Kidney (tissue), 22 donors: Measurements from ENCODE around the gene TRAF3. TPM values are rescaled to one million over a fixed set of nuclear protein-coding genes. Genes with fewer than 3 reads are reported as not detected.

ENCODE experiments used
- DNase-seq, 5 donors: peaks; one replicate each; pipeline ENCODE4 v3.0.0-alpha.2; 2013 to 2020
- FAIRE-seq: peaks from 2 replicates; lab custom pipeline; 2012; peaks lifted over from hg19 to GRCh38; lab: Jason Lieb, UNC
- H3K27ac ChIP-seq, 2 donors: one replicate each; pipeline ENCODE4 v1.7.0; 2013; ENCODE audit warnings: low read depth in 2 of 2, low read length in 2 of 2, inconsistent platforms in 1 of 2
- H3K27me3 ChIP-seq: one replicate; pipeline ENCODE4 v1.7.1; 2013; ENCODE audit warnings: low read length, inconsistent platforms; ENCODE audit not compliant: control insufficient read depth, insufficient read depth
- H3K36me3 ChIP-seq, 3 donors: one replicate each; pipeline versions ENCODE4 v1.7.0 to v1.7.1; 2013; ENCODE audit warnings: low read length in 3 of 3, control low read depth in 1 of 3, inconsistent platforms in 1 of 3; ENCODE audit not compliant: insufficient read depth in 3 of 3, control insufficient read depth in 2 of 3
- H3K4me1 ChIP-seq, 3 donors: one replicate each; pipeline versions ENCODE4 v1.7.0 to v1.7.1; 2013; ENCODE audit warnings: low read length in 3 of 3, inconsistent platforms in 1 of 3, low read depth in 1 of 3; ENCODE audit not compliant: control insufficient read depth in 2 of 3, insufficient read depth in 2 of 3
- H3K4me3 ChIP-seq, 3 donors: one replicate each; pipeline versions ENCODE4 v1.7.0 to v1.8.1; 2013; ENCODE audit warnings: low read length in 3 of 3, control low read depth in 1 of 3, inconsistent platforms in 1 of 3
- H3K9ac ChIP-seq, 3 donors: one replicate each; pipeline versions ENCODE4 v1.7.0 to v1.7.1; 2013; ENCODE audit warnings: low read length in 3 of 3, control low read depth in 1 of 3, inconsistent platforms in 1 of 3
- H3K9me3 ChIP-seq, 3 donors: one replicate each; pipeline versions ENCODE4 v1.7.0 to v1.7.1; 2013; ENCODE audit warnings: low read length in 3 of 3, control low read depth in 1 of 3, inconsistent platforms in 1 of 3; ENCODE audit not compliant: control insufficient read depth in 2 of 3, insufficient read depth in 1 of 3
- CTCF ChIP-seq: IDR thresholded peaks from 3 replicates; pipeline ENCODE4 v1.5.1; 2012; ENCODE audit warnings: mild to moderate bottlenecking, moderate library complexity, borderline replicate concordance; ENCODE audit not compliant: insufficient read depth; ENCODE audit errors: extremely low read depth
- intact Hi-C: fragments of 100-400 bp; cut with DNase I; formaldehyde crosslinking; loops from one replicate; pipeline ENCODE4 v1.11.1; 2022
- long read RNA-seq, 10 donors: library from polyadenylated mRNA in 1 of 10; unstranded in 1 of 10; transcript quantifications; one replicate each; pipeline ENCODE4 v2.0.0 and lab custom pipeline, GENCODE V29; 2021 to 2026
- polyA plus RNA-seq: library from polyadenylated mRNA; stranded (reverse); fragments of 350-450 nt; fragmentation: Illumina TruSeq; extraction: RNeasy Lipid Tissue Mini Kit (QIAGEN cat#74804); gene quantifications from one replicate; pipeline ENCODE4 v1.2.3, GENCODE V29; 2014; ENCODE audit warnings: low read depth, low replicate concordance; ENCODE audit not compliant: insufficient read depth
- total RNA-seq: library from RNA; stranded (reverse); fragmentation: NEBNext Ultra II Directional; extraction: Animal tissue kit (Norgen Biotek cat#: 25700); gene quantifications from one replicate; pipeline ENCODE4 v1.2.1, GENCODE V29; 2021
- donor health status: control.
- donor health status: control.
- donor health status: control.
- donor health status: control.
- donor health status: control.
- donor health status: DM: yes; HTN: yes; CAD: no.
- donor health status: Normal renal cell carcinoma (clear cell type).

TRAF3 gene
- total RNA-seq (35.4 TPM), polyA plus RNA-seq (5.2 TPM)
- long read RNA-seq, donor 1, partial matches to known transcripts: 0 of 1 reads
- long read RNA-seq, donor 1, other reads (novel, unspliced or antisense): 0 of 1 reads
- long read RNA-seq, donor 2, partial matches to known transcripts: 51 of 51 reads
- long read RNA-seq, donor 2, other reads (novel, unspliced or antisense): 0 of 51 reads
- long read RNA-seq, donor 3: 0 reads
- long read RNA-seq, donor 4, partial matches to known transcripts: 0 of 3 reads
- long read RNA-seq, donor 4, other reads (novel, unspliced or antisense): 0 of 3 reads
- long read RNA-seq, donor 5: 0 reads
- long read RNA-seq, donor 6, full-length matches to known transcripts: 1 of 1 reads
- long read RNA-seq, donor 6, partial matches to known transcripts: 0 of 1 reads
- long read RNA-seq, donor 6, other reads (novel, unspliced or antisense): 0 of 1 reads
- long read RNA-seq, donor 7, transcript TRAF3-203 (12 exons, 2,459 nt): major isoform, 7 of 21 reads
- long read RNA-seq, donor 7, partial matches to known transcripts: 0 of 21 reads
- long read RNA-seq, donor 7, other reads (novel, unspliced or antisense): 14 of 21 reads
- long read RNA-seq, donor 8, full-length matches to known transcripts: 1 of 63 reads
- long read RNA-seq, donor 8, partial matches to known transcripts: 62 of 63 reads
- long read RNA-seq, donor 8, other reads (novel, unspliced or antisense): 0 of 63 reads
- long read RNA-seq, donor 9, partial matches to known transcripts: 0 of 1 reads
- long read RNA-seq, donor 9, other reads (novel, unspliced or antisense): 0 of 1 reads
- long read RNA-seq, donor 10, partial matches to known transcripts: 45 of 50 reads
- long read RNA-seq, donor 10, other reads (novel, unspliced or antisense): 5 of 50 reads

- no peak for FAIRE-seq
- intact Hi-C loops: no loop called here
- TF ChIP-seq CTCF: no peak
- H3K4me3 ChIP-seq: peak within 1 kb of the TSS; percentile 68 to 89 (median 69)
- H3K9ac ChIP-seq: peak within 1 kb of the TSS in 2 of 3 donors; percentile 4 to 79
- DNase-seq: peak; percentile 55 to 91 (median 72)
- no peaks in the 10 kb centered on the region for H3K9me3 ChIP-seq
- H3K4me1 ChIP-seq: peaks cover 4 to 10% (median 6%) of the 10 kb centered on the region in 3 donors
- peak within 1 kb of the TSS; percentile 80 to 83 for H3K27ac ChIP-seq
- no peaks in the 10 kb centered on the region for H3K36me3 ChIP-seq
- H3K27me3 ChIP-seq: no peaks in the 10 kb centered on the region
These were observed at the start of gene TRAF3 for GRCh38 chr14:102776761-102777710. TSS of gene TRAF3 (plus strand) at chr14:102777449. CDS start at chr14:102870202, 92,753 bp downstream.

- no peak for FAIRE-seq
- intact Hi-C loops: no loop called here
- no peak for DNase-seq
- Histone ChIP-seq H3K9me3 (no peaks in the 10 kb centered on the region), H3K27ac (no peak overlapping the region), H3K4me3 (no peak overlapping the region), H3K27me3 (no peaks in the 10 kb centered on the region), H3K4me1 (no peaks in the 10 kb centered on the region), H3K36me3 (peaks cover 4 to 13% (median 5%) of the 10 kb centered on the region in 3 donors), H3K9ac (no peak overlapping the region)
- no peak for TF ChIP-seq CTCF
These were observed 48.7 kb upstream of the TRAF3 start for GRCh38 chr14:102728501-102728900.

- no peak for FAIRE-seq
- peaks cover 4 to 13% (median 5%) of the 10 kb centered on the region in 3 donors for H3K36me3 ChIP-seq
These were observed 48.0 kb upstream of the TRAF3 start for GRCh38 chr14:102729268-102729667.

More at GRCh38 chr14:102729268-102729667, 48.0 kb upstream of the TRAF3 start:
- Histone ChIP-seq H3K9me3 (no peaks in the 10 kb centered on the region), H3K4me3 (no peak overlapping the region), H3K4me1 (no peaks in the 10 kb centered on the region), H3K9ac (no peak overlapping the region), H3K27me3 (no peaks in the 10 kb centered on the region), H3K27ac (no peak overlapping the region)
- TF ChIP-seq CTCF: no peak
- DNase-seq: no peak
- intact Hi-C loops: no loop called here
